Pancreas (tissue), 10 donors: ENCODE results near the gene SLC39A11. TPM values are rescaled to one million over a fixed set of nuclear protein-coding genes. Genes with fewer than 3 reads are reported as not detected.
"Not testable (repeated sequence)": the region's sequence is repeated elsewhere in the genome, so short reads cannot be mapped to it uniquely, and the experiment has no call there.

Source experiments
- ATAC-seq, 4 donors: fragments of 200-7000 bp; cut with Tn5 transposase; one replicate each; pipeline versions ENCODE4 v1.8.0 to v1.9.1; 2020; ENCODE audit warnings: mild to moderate bottlenecking in 4 of 4, moderate library complexity in 4 of 4
- DNase-seq, 6 donors: peaks; one replicate each; pipeline ENCODE4 v3.0.0-alpha.2; 2020
- FAIRE-seq: peaks from 2 replicates; lab custom pipeline; 2012; peaks lifted over from hg19 to GRCh38; lab: Jason Lieb, UNC
- H3K27ac ChIP-seq, 4 donors: fragments of 200-600 bp; sonication (generic); 1 replicate in 3 of 4; 2 replicates in 1 of 4; pipeline versions ENCODE4 v1.5.0 to v1.8.0; 2020
- H3K27me3 ChIP-seq, 4 donors: fragments of 200-600 bp; one replicate each; pipeline ENCODE4 v1.8.0; 2021
- H3K36me3 ChIP-seq, 3 donors: fragments of 200-600 bp; sonication (generic) in 1 of 3; one replicate each; pipeline versions ENCODE4 v1.5.0 to v1.8.0; 2020 to 2021
- H3K4me1 ChIP-seq, 3 donors: fragments of 200-600 bp; one replicate each; pipeline ENCODE4 v1.8.0; 2021
- H3K4me3 ChIP-seq, 4 donors: fragments of 200-600 bp; sonication (generic) in 2 of 4; one replicate each; pipeline versions ENCODE4 v1.5.0 to v1.8.0; 2020 to 2021
- H3K9me3 ChIP-seq, 4 donors: fragments of 200-600 bp; one replicate each; pipeline ENCODE4 v1.8.0; 2021
- WGBS, 2 donors: extraction: QIAGEN DNeasy Blood & Tissue Kit; methylation state at CpG; one replicate each; pipeline ENCODE4 v1.1.7; 2013; 5-methylcytosine and 5-hydroxymethylcytosine counted together
- intact Hi-C, 3 donors: fragments of 100-400 bp; cut with DNase I; formaldehyde crosslinking; loops; one replicate each; pipeline versions ENCODE4 v1.11.1 to v1.14.2; 2022
- polyA plus RNA-seq, 2 donors: library from polyadenylated mRNA; stranded (reverse); fragments of 200-250 nt; gene quantifications; one replicate each; pipeline ENCODE4 v1.2.3, GENCODE V29; 2013
- total RNA-seq, 6 donors: library from RNA; stranded (reverse); fragmentation: NEBNext Ultra II Directional in 4 of 6; extraction: Animal tissue kit (Norgen Biotek cat#: 25700) in 4 of 6; gene quantifications; one replicate each; pipeline versions ENCODE4 v1.2.1 to v1.2.4, GENCODE V29; 2021 to 2023
- TF ChIP-seq, protein P1 (sequence below), 4 donors: fragments of 200-600 bp; sonication (generic) in 3 of 4; IDR thresholded peaks; one replicate each; pipeline versions ENCODE4 v1.5.0 to v1.8.0; 2021; ENCODE audit warnings: antibody characterized with exemption in 4 of 4
- donor health status: healthy with polysubstance abuse.
- donor health status: DM: no; HTN: no; CAD: no; lungs with moderate emphysema.
- donor health status: DM: no; HTN: no; CAD: no.
- donor health status: control.
- donor health status: control.
- donor health status: Bipolar disorder and iron deficiency.
- donor health status: DM: yes; HTN: yes; CAD: no.
- donor health status: DM: no; HTN: no; CAD: no.
- donor health status: DM: no; HTN: no; CAD: no.
- donor health status: DM: yes; HTN: yes; CAD: no.

The SLC39A11 gene
- total and polyA plus RNA-seq, 8 donors, result 7.9 to 32.9 (median 19.9) TPM

DNA sequence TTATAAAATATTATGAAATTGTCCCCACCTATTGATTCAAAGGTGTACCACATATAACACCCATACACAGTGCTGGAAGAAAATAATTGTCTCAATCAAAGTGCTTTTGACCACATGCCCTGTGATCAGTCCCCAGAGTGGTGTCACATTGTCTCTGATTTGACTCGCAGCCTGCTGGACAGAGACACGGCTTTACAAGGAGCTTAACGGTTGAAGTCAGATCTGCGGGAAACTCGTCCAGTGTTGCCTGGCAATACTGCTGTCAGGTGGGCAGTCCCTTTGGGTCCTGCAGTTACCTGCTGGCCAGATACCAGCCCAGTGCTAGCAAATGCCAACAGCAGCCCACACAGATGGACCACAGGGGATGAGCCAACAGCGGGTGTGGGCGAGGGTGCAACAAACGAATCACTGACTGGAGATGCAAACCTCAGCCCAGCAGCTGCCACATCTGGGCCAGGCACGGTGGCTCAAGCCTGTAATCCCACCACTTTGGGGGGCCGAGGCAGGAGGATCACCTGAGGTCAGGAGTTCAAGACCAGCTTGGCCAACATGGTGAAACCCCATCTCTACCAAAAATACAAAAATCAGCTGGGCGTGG lies 46.2 kb upstream of the SLC39A11 start:
- TF ChIP-seq, protein P1, sequence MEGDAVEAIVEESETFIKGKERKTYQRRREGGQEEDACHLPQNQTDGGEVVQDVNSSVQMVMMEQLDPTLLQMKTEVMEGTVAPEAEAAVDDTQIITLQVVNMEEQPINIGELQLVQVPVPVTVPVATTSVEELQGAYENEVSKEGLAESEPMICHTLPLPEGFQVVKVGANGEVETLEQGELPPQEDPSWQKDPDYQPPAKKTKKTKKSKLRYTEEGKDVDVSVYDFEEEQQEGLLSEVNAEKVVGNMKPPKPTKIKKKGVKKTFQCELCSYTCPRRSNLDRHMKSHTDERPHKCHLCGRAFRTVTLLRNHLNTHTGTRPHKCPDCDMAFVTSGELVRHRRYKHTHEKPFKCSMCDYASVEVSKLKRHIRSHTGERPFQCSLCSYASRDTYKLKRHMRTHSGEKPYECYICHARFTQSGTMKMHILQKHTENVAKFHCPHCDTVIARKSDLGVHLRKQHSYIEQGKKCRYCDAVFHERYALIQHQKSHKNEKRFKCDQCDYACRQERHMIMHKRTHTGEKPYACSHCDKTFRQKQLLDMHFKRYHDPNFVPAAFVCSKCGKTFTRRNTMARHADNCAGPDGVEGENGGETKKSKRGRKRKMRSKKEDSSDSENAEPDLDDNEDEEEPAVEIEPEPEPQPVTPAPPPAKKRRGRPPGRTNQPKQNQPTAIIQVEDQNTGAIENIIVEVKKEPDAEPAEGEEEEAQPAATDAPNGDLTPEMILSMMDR (IDR thresholded peaks at IDR 0.05), result no peak
- no peak overlapping the region for H3K27ac ChIP-seq
- FAIRE-seq (no peak), DNase-seq (no peak), ATAC-seq (peak in 3 of 4 donors; percentile 23 to 77 (median 71))
- H3K9me3 ChIP-seq, result no peaks in the 10 kb centered on the region
- no peaks in the 10 kb centered on the region for H3K27me3 ChIP-seq
- WGBS, 2 donors, result 58 to 65% methylated on average over 11 of the region's 11 CpGs
- H3K4me1 ChIP-seq, result no peaks in the 10 kb centered on the region
- H3K36me3 ChIP-seq, result no peaks in the 10 kb centered on the region
- H3K4me3 ChIP-seq, result no peak overlapping the region
- intact Hi-C loops, result no loop called here

DNA sequence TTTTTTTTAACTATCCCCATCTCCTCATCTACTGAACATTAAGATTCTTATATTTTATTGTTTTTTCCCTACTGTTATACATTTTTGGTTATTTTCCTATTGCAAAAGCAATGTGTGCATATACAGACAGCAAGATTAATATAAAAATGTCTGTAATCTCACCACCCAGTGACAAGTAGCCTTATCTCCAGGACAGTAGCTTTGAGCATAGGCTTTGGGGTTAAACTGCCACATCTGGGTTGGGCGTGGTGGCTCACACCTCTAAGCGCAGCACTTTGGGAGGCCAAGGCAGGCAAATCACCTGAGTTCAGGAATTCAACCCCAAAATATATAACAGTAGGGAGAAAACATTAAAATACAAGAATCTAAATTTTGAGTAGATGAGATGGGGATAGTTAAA lies 44.9 kb upstream of the SLC39A11 start:
- no peaks in the 10 kb centered on the region for H3K27me3 ChIP-seq
- H3K9me3 ChIP-seq, result no peaks in the 10 kb centered on the region
- intact Hi-C loops, result no loop called here
- H3K27ac ChIP-seq, result no peak overlapping the region
- DNase-seq, result no peak
- no peak for ATAC-seq
- 96 to 97% methylated on average over 2 of the region's 2 CpGs for WGBS, 2 donors
- H3K4me1 ChIP-seq, result no peaks in the 10 kb centered on the region
- H3K4me3 ChIP-seq, result no peak overlapping the region
- TF ChIP-seq, protein P1 (IDR thresholded peaks at IDR 0.05), result no peak
- no peaks in the 10 kb centered on the region for H3K36me3 ChIP-seq
- no peak for FAIRE-seq

DNA sequence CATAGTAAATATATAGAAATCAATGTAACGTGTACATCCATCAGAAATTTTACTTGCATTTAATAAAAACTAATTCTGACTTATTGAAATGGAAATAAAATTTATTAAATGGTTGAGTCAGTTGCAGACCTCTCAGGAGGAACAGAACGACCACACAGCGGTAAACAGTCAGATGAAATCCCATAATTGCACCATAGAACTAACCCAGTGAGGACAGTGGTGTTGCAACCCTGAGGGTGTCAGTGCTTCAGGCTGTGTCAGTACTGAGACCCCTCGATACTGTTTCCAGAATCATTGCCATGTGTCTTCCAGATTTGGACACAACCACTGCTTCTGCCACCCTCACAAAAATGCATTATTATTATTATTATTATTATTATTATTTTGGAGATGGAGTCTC lies 43.3 kb upstream of the SLC39A11 start:
- no peak overlapping the region for H3K4me3 ChIP-seq
- no peaks in the 10 kb centered on the region for H3K4me1 ChIP-seq
- no peak for DNase-seq
- 83 to 90% methylated on average over 4 of the region's 4 CpGs for WGBS, 2 donors
- H3K9me3 ChIP-seq, result no peaks in the 10 kb centered on the region
- TF ChIP-seq, protein P1 (IDR thresholded peaks at IDR 0.05), result no peak
- H3K36me3 ChIP-seq, result no peaks in the 10 kb centered on the region
- no peak overlapping the region for H3K27ac ChIP-seq
- no peak for ATAC-seq
- no peak for FAIRE-seq
- intact Hi-C loops, result no loop called here
- no peaks in the 10 kb centered on the region for H3K27me3 ChIP-seq

DNA sequence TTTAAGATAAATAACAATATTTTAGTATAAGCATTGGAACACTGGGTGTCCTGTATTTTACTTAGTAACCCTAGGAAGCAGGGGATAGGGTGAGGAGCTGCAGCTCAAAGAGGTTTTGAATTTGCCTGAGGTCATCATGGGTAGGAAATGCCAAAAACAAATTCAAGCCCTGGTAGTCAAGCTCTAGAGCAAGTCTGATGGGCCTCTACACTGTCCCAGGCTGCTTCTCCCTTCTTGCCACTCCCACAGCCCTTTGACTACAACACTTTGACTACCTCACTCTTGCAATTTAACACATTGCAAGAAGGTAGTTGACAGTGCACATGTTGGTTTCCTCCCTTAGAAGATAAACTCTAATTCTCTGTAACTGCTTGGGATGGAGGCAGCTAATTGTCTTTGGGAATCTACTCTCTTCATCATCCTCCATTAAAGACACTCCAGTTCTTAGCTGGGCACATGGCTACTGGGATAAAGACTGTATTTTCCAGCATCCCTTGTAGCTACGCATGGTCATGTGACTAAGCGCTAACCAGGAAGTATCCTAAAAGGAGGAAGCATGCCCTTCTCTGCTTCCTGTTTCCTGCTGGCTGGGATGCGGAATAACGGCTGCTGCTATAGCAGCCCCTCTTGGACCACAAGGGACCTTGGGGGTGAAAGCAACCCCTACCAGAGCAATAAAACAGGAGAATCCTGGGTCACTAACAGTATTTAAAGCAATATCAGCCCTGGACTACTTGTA lies 41.6 kb upstream of the SLC39A11 start:
- intact Hi-C loops, result no loop called here
- H3K9me3 ChIP-seq, result no peaks in the 10 kb centered on the region
- no peak overlapping the region for H3K27ac ChIP-seq
- ATAC-seq (no peak), DNase-seq (no peak), FAIRE-seq (no peak)
- no peaks in the 10 kb centered on the region for H3K36me3 ChIP-seq
- WGBS, 2 donors, result 62 to 68% methylated on average over 4 of the region's 4 CpGs
- H3K4me1 ChIP-seq, result no peaks in the 10 kb centered on the region
- TF ChIP-seq, protein P1 (IDR thresholded peaks at IDR 0.05), result no peak
- no peaks in the 10 kb centered on the region for H3K27me3 ChIP-seq
- H3K4me3 ChIP-seq, result no peak overlapping the region

DNA sequence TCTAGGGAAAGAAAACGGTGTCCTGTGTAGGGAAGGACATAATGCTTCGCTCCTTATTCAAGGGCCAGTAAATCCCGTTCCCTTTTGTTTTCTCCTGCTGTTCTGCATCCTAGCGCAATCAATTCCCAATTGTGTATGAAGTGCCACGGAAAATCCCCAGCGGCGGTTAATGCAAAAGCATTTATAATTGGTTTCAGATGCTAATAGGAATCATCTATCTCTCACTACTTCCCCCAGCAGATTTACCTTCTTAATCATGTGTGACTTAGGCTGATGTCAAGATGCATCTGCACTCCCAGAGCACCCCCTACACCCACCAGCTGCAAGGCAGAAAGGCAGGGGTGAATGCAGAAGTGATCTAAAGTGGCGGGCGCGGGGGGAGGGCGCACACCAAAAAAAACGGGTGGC lies 39.6 kb upstream of the SLC39A11 start:
- H3K4me3 ChIP-seq, result no peak overlapping the region
- no peaks in the 10 kb centered on the region for H3K9me3 ChIP-seq
- H3K27ac ChIP-seq, result no peak overlapping the region
- H3K27me3 ChIP-seq, result no peaks in the 10 kb centered on the region
- WGBS, 2 donors, result 72 to 76% methylated on average over 12 of the region's 12 CpGs
- H3K36me3 ChIP-seq, result no peaks in the 10 kb centered on the region
- ATAC-seq, result no peak
- intact Hi-C loops, result no loop called here
- no peak for DNase-seq
- H3K4me1 ChIP-seq, result no peaks in the 10 kb centered on the region
- TF ChIP-seq, protein P1 (IDR thresholded peaks at IDR 0.05), result no peak
- no peak for FAIRE-seq

DNA sequence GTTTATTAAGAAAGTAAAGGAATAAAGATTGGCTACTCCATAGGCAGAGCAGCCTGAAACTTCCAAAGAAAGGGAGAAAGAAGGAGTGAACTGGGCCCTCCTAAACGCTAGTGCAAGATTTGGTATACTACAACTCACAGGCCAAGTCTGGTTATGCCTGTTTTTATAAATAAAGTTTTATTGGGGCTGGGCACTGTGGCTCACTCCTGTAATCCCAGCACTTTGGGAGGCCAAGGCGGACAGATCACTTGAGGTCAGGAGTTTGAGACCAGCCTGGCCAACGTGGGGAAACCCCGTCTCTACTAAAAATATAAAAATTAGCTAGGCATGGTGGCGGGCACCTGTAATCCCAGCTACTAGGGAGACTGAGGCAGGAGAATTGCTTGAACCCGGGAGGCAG lies 39.0 kb upstream of the SLC39A11 start:
- H3K36me3 ChIP-seq, intact Hi-C loops, H3K27me3 ChIP-seq, H3K4me1 ChIP-seq, FAIRE-seq, H3K27ac ChIP-seq, ATAC-seq, H3K4me3 ChIP-seq, DNase-seq, H3K9me3 ChIP-seq: not testable (repeated sequence)
- 84 to 90% methylated on average over 6 of the region's 6 CpGs for WGBS, 2 donors
